Measurements from ENCODE around the gene MYH16.
"Not testable (repeated sequence)": the region's sequence is repeated elsewhere in the genome, so short reads cannot be mapped to it uniquely, and the experiment has no call there.

The MYH16 gene

DNA sequence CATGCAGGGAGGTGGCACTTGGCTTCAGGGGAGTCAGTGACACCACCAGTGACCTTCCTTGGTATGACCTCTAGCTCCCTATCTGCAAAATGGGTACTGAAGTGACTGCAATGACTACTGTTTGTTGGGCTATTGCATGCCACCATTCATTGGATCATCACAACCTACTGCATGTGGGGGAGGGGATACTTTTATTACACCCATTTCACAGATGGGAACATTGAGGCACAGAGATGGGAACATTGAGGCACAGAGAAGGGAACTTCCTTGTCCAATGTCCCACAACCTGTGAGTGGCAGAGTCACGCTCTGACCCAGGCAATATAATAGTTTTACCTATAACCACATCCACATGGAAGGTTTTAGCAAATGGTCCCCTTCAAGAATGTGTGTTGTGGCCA, 12.2 kb upstream of the MYH16 start:
- DNase-seq = no peak

DNA sequence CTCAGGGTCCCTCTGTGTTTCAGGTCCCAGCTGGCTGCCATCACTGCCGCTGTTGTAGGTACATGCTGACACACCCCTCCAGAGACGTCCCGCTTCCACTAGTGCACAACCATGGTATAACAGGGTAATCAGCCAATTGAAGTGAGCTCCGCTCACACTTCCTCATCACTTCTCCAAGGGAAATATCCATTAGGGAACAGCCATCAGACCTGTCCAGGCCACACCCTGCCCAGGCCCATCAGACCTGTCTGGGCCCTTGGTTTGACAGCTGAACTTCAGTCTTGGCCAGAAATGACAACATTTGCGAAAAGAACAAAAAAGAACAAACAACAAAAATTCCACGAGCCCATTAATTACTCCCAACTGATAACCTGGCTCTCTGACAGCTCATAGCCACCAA, 11.0 kb upstream of the MYH16 start:
- no peak for DNase-seq

DNA sequence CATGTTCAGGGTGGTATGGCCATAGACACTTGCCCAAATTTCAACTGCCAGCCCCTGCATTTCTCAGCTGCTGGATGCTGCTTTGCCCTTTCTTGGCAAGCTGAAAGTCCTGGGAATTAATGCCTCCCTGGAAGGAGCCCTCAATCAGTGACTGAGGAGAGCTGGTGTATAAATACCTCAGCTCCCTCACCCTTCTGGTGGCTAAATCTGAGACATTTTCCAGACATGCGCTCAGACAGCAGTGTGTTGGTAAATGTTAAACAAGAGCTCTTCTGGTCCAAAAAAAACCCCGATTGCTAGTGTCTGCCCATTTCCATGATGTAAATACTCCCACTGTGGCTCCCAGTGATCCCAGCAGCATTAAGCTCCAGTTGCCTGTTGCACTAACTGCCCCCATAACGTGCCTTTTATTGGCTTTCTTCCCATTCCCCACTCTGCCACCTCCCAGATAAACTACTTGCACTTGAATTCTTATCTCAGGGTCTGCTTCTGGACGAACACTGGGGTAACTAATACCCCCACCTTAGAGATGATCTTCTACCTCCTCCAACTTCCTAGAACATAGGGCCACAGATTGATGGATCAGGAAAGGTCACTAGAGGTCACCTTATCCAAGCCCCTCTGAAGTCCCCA, 6.7 kb upstream of the MYH16 start:
- DNase-seq = no peak

DNA sequence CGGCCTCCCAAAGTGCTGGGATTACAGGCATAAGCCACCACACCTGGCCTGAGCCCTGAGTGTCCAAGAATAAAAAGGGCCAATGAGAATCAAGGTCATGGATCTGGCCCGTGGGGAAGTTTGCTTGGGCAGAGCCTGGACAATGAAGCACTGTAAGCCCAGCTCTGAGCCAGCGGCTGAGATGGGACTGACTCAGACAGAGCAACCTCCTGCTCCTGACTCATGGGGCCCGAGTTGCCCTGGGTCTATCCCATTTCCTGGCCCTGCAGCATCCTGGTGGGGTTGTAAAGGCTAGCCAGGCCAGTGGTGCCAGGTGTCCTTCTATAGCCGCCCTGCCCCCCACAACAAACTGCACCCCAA, 5.2 kb upstream of the MYH16 start:
- no peak for DNase-seq

DNA sequence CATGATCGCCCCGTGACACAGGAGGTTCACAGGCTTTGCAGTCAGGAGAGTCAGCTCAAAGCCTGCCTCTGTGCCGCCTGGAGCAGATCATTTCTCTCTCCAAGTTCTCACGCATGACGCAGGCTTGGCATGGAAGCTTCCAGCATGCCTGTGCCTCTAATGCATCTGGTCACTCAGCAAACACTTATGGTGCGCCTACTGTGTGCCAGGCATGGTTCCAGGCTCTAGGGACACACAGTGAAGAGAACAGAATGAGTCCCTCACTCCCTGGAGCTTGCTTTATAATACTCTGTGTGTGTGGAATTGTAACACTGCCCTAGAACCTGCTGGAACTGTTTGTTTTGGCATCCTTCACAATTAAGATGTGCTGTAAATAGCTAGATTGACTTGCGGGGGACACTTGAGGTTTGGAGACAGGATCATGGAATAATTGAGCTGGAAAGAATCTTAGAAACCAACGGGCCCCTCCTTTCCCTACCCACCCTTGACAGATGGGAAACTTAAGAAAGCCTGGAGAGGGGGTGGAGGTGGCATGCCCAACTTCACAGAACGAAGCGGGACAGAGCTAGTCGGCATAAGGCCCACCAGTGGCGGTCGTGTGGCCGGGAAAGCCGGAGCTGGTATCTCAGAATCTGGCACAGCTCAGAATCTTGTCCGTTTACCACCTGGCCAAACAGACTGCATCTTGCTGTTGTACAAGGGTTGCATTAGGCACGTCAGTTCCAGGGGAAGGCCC, 4.6 kb upstream of the MYH16 start:
- DNase-seq = no peak

DNA sequence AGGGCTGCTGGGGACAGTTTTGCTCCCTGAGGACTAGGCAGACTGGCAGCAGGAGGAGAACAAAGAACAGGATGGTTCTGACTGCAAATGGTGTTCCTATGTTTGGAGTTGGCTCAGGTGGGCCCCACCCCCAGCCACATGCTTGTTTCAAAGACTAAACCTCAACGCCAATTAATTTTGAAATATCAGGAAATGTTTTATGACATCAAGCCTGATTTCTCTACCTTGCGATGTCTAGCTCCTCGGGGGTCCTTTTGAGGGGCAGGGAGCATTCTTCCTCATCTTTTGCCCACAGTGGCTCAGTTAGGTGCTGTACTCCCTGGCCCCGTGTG, 4.1 kb upstream of the MYH16 start:
- no peak for DNase-seq

DNA sequence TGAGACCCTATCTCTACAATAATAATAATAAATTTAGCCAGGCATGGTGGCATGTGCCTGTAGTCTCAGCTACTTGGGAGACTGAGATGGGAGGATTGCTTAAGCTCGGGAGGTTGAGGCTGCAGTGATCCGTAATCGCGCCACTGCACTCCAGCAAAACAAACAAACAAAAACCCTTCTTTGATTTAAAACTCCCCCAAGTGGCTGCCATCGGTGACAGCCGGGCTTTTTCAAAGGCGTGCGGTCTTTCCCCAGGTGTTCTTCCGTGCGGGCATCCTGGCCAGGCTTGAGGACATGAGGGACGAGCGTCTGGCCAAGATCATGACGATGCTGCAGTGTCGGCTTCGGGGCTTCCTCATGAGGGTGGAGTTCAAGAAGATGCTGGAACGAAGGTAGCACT, 1.9 kb upstream of the MYH16 start:
- no peak for DNase-seq

DNA sequence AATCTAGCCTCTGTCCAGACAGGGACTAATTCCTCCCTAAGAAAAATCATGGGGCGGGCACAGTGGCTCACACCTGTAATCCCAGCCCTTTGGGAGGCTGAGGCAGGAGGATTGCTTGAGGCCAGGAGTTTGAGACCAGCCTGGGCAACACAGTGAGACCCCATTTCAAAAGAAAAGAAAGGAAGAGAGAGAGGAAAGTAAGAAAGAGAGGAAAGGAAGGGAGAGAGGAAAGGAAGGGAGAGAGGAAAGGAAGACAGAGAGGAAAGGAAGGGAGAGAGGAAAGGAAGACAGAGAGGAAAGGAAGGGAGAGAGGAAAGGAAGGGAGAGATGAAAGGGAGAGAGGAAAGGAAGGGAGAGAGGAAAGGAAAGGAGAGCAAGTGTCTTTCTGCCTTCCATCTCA, 922 bp downstream of the MYH16 start:
- not testable (repeated sequence) for DNase-seq

DNA sequence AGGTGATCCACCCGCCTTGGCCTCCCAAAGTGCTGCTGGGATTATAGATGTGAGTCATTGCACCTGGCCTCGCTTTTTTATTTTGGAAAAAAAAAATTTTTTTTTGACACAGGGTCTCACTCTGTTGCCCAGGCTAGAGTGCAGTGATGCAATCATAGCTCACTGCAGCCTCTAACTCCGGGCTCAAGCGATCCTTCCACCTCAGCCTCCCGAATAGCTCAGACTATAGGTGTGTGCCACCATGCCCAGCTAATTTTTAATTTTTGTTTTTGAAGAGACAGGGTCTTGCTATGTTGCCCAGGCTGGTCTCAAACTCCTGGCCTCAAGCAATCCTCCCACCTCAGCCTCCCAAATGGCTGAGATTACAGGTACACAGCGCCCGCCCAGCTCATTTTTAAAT, 2.3 kb downstream of the MYH16 start:
- DNase-seq = not testable (repeated sequence)

DNA sequence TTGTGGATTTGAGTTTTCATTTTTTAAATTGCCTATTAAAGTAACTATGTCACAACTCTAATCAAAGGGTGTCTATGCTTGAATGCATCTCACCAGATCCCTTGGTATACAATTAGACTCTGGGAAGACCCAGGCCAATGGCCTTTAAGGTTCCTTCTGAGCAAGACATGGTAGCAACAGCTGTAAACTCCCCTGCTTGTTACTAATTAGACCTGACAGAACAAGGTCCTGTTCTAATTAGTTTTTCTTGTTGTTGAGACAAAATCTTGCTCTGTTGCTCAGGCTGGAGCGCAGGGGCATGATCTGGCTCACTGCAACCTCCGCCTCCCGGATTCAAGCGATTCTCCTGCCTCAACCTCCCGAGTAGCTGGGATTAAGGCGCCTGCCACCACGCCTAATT, 2.9 kb downstream of the MYH16 start:
- DNase-seq = no peak

DNA sequence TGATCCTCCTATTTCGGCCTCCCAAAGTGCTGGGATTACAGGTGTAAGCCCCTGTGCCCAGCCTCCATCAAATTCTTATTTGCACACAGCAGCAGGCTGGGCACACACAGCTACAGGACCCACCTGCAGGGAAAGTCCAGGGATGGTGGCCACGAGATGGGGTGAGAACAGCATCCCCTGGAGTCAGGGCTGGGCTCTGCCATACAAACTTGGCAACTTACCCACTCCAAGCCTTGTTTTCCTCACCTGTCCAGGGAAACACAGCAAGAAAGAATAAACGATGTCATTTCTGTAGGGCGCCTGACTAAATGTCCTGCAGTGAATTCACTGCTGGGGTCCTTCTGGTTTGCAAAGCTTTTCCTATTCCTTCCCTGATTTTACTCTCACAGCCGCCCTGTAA, 5.5 kb downstream of the MYH16 start:
- DNase-seq = no peak

DNA sequence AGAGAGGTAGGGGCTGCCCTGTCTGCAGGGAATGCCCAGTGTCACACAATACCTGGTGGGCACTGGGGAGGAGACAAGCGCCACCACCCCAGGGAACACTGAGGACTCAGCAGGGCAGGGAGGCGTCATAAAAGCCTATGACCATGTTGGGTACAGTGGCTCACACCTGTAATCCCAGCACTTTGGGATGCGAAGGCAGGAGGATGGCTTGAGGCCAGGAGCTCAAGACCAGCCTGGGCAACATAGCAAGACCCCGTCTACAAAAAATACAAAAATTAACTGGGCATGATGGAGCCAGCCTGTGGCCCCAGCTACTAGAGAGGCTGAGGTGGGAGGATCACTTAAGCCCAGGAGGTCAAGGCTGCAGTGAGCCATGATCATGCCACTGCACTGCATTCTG, 11.5 kb downstream of the MYH16 start:
- DNase-seq = not testable (repeated sequence)

DNA sequence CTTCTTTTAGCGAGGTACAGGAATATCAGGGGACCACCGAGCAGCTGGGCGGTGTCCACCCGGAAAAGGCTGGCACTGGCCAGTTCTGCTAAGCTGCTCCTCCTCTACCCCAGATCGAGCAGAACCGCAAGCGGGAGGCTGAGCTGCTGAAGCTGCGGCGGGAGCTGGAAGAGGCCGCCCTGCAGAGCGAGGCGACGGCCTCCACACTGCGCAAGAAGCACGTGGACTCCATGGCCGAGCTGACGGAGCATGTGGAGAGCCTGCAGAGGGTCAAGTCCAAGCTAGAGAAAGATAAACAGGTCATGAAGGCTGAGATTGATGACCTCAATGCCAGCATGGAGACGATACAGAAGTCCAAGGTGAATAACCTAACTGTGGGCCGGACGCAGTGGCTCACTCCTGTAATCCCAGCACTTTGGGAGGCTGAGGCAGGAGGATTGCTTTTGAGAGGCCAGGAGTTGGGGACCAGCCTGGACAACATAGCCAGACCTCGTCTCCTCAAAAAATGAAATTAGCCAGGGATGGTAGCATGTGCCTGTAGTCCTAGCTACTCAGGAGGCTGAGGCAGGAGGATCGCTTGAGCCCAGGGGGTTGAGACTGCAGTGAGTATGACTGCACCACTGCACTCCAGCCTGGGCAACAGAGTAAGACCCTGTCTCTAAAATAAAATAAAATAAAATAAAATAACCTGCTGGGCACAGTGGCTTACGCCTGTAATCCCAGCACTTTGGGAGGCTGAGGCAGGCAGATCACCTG, 15.3 kb downstream of the MYH16 start:
- no peak for DNase-seq

DNA sequence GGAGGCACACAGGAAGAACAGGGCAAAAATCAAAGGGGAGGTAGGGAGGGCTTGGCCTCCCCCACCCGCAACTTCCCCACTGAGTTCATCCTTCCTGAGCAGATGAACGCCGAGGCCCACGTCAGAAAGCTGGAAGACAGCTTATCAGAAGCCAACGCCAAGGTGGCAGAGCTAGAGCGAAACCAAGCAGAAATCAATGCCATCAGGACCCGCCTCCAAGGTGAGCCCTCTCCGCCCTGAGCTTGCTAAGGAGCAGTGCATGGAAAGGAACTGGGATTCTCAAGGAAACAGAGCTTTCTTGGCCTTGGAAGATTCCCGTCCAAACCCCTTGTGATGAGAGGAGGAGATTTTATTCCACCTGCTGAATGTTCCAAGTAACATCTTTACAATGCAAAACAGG, 16.5 kb downstream of the MYH16 start:
- no peak for DNase-seq

DNA sequence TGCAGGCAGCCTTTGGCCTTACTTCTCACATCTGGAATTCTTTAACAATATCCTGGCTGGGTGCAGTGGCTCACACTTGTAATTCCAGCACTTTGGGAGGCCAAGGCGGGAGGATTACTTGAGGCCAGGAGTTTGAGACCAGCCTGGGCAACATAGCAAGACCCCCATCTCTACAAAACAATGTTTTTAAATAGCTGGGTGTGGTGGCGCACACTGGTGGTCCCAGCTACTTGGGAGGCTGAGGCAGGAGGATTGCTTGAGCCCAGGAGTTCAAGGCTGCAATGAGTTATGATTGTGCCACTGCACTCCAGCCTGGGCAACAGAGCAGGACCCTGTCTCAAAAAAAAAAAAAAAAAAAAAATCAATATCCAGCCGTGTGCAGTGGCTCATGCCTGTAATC, 17.5 kb downstream of the MYH16 start:
- DNase-seq = not testable (repeated sequence)

DNA sequence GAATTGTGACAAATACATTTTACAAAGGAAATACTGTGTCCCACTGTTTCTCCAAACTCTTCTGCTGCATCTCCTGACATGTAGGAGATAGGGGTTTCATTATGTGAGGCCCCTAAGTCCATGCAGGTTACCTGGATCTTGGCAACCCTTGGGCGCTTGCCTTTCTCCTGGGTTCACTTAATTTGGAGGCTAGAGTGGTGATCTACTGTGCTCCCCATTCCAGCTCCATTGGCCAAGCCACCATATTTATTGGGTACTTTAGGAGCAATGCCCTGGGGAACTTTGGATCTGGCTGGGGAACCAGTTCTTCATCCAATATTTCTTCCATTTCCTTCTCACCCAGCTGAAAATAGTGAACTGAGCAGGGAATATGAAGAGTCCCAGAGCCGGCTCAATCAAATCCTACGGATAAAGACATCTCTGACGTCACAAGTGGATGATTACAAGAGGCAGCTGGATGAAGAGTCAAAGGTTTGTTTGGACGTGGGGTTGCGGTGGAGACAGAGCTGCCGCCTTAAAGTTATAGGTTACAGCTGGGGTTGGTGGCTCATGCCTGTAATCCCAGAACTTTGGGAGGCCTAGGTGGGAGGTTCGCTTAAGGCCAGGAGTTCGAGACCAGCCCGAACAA, 18.5 kb downstream of the MYH16 start:
- DNase-seq = no peak

DNA sequence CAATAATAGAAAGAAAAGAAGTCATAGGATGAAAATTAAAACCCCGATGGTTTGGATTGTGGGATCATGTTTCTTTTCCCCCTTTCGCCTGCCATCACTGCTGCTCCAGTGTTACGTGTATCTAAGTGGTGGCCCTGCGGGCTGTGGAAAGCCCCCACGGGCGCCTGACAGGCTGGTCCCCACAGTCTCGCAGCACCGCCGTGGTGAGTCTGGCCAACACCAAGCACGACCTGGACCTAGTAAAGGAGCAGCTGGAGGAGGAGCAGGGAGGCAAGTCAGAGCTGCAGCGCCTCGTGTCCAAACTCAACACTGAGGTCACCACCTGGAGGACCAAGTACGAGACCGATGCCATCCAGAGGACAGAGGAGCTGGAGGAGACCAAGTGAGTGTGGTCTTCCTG, 19.5 kb downstream of the MYH16 start:
- no peak for DNase-seq

DNA sequence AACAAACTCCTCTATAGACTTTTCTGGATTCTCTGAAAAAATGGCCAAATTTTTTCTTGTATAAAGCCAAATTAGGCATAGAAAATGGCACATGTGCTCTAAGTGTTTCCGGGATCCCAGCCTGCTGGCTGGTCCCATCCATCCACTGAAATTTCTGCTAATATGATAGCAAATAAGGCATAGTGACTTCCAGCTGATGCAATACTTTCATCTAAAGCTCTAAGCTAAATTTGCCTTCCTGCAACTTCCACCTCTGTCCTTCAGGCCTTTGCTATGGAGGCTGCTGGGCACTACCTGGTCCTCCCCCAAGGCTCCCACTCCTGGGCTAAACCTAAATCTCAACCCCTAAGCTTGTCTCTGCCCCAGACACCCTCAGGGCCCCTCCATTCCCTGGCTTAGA, 20.5 kb downstream of the MYH16 start:
- no peak for DNase-seq

DNA sequence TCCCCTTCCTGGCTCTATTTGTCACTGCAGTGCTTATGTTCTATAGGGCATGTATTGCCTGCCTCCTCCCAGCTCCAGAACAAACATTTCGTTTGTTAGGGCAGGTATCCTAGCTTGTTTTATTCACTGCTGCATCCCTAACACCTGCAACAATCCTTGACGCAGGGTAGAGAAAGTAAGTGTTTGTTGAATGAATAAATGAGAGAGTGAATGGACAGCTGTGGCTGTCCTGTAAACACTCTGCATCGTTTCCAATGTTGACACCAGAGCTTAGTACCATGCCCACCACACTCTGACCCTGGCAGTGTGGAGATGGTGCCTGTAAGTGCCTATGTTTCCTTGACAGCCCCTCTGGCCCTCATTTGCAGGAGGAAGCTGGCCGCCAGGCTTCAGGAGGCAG, 21.0 kb downstream of the MYH16 start:
- no peak for DNase-seq

DNA sequence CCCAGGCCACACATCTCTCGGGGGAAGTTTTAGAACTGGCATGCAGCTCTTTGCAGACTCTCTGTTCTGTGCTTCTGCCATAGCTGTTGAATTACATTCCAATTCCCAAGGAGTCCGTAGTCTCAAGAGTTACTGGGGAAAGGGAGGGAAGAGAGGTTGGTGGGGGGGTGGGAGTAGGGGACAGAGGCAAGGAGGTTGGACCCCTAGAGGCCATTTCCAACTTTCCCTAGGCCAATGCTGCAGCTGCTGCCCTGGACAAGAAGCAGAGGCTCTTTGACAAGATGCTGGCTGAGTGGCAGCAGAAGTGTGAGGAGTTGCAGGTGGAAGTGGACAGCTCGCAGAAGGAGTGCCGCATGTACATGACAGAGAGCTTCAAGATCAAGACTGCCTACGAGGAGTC, 23.8 kb downstream of the MYH16 start:
- no peak for DNase-seq

DNA sequence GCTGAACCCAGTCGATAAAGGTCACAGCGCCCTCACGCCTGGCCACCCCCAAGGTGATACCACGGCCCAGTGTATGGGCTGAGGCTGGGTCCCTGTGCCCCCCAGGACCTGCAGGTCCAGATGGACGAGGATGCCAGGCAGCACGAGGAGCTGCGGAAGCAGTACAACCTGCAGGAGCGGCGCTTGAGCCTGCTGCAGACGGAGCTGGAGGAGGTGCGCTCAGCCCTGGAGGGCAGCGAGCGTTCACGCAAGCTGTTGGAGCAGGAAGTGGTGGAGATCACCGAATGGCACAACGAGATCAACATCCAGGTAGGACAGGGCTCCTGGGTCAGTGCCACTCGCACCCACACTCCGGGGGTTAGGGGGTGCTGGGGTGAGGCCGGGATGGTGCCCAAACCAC, 28.9 kb downstream of the MYH16 start:
- DNase-seq = no peak

DNA sequence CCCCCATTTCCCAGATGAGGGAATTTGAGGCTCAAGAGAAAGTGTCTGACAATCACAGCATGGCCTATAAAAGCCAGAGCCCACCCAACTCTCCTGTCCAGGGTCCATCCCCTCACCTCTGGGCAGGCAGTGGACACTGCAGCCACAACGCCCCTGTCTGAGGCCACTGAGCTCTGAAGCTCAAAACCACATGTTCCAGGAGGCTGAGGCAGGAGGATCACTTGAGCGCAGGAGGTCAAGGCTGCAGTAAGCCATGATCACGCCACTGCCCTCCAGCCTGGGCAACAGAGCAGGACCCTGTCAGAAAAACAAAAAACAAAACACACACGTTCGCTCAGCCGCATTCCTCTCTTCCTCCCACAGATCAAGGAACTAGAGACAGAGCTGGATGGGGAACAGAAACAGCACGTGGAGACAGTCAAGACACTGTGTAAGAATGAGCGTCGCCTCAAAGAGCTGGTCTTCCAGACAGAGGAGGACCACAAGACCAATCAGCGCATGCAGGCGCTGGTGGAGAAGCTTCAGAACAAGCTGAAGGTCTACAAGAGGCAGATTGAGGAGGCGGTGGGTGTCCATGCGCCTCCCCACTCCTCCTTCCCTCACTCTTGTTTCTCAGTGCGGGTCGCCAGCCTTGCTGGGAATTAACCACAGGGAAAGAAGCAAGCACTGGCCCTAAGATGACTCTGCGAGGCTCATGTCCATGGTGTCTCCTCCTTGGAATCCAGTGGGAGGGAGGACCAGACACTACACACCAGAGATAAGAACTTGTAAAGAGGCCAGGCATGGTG, 33.0 kb downstream of the MYH16 start:
- DNase-seq = no peak

DNA sequence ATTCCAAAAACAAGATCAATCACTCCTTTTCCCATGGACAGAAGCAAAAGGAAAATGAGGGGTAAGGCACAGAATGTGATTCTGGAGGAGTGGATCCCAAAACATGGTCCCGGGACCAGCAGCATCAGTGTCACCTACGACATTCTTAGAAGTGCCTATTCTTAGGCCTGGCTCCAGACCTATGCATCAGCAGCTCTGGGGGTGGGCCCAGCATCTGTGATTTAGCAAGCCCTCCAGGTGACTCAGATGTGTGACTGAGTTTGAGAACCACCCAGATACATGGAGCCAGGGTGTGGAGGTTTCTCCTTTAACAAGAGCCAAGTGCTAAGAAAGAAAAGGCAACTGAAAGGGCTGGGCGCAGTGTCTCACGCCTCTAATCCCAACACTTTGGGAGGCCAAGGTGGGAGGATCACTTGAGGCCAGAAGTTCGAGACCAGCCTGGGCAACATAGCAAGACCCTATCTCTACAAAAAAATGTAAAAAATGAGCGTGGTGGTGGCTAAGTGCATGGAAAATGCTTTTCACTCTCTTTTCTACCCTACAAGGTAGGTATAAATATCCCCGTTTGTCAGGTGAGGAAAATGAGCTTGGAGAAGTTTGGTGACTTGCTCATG, 35.9 kb downstream of the MYH16 start:
- no peak for DNase-seq
